GM20000 (cell line): ENCODE results near the gene FGGY.

Source experiments
- DNase-seq: peaks from one replicate; pipeline ENCODE4 v3.0.0; 2012; ENCODE audit warnings: low spot score
- TF ChIP-seq, protein P1 (sequence below): IDR thresholded peaks from 2 replicates; pipeline ENCODE4 v1.5.1; 2012; ENCODE audit warnings: mild to moderate bottlenecking, control low read depth; ENCODE audit errors: extremely low read depth, missing control alignments

The FGGY gene

GRCh38 chr1:59771361-59771760 is 474.5 kb downstream of the FGGY start:
- TF ChIP-seq, protein P1, sequence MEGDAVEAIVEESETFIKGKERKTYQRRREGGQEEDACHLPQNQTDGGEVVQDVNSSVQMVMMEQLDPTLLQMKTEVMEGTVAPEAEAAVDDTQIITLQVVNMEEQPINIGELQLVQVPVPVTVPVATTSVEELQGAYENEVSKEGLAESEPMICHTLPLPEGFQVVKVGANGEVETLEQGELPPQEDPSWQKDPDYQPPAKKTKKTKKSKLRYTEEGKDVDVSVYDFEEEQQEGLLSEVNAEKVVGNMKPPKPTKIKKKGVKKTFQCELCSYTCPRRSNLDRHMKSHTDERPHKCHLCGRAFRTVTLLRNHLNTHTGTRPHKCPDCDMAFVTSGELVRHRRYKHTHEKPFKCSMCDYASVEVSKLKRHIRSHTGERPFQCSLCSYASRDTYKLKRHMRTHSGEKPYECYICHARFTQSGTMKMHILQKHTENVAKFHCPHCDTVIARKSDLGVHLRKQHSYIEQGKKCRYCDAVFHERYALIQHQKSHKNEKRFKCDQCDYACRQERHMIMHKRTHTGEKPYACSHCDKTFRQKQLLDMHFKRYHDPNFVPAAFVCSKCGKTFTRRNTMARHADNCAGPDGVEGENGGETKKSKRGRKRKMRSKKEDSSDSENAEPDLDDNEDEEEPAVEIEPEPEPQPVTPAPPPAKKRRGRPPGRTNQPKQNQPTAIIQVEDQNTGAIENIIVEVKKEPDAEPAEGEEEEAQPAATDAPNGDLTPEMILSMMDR, result no peak
- DNase-seq, result no peak

GRCh38 chr1:59775480-59775879 is 478.6 kb downstream of the FGGY start:
- TF ChIP-seq, protein P1, result no peak
- DNase-seq, result no peak

- DNase-seq, result no peak
- TF ChIP-seq, protein P1, result no peak
Observed at GRCh38 chr1:59776960-59777852, 480.3 kb downstream of the FGGY start.

GRCh38 chr1:59779949-59780348 is 483.1 kb downstream of the FGGY start:
- TF ChIP-seq, protein P1, result no peak
- no peak for DNase-seq

DNA sequence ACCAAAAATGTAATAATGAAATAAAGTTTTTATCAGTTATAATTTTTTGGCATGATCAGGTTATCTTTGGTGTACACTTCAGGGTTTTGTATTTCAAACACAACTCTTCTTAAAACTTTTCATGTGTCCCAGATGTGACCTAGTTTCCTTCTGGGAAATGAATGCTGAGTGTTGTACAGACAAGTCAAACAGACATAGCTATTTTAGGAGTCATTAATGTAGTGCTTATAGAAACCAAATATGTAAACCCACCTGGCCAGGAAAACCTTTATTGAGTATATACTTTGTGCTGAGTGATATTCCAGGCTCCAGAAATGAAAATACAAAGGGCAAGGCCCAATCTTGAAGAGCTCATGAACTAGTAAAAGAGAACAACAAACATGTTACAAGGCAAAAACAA is 491.9 kb downstream of the FGGY start:
- TF ChIP-seq, protein P1, result no peak
- no peak for DNase-seq

DNA sequence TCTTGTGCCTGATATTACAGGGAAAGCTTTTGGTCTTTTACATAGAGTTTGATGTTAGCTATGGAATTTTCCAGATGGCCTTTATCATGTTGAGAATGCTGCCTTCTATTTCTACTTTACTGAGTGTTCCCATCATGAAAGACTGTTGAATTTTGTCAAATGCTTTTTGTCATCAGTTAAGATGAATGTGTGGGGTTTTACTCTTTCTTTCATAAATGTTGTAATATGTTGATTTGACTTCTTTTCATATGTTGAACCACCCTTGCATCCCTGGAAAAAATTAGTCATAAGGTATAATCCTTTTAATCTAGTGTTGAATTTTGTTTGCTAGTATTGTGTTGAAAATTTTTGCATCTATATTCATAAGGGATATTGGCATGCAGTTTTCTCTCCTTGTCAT is 501.7 kb downstream of the FGGY start:
- DNase-seq, result no peak
- TF ChIP-seq, protein P1, result no peak

DNA sequence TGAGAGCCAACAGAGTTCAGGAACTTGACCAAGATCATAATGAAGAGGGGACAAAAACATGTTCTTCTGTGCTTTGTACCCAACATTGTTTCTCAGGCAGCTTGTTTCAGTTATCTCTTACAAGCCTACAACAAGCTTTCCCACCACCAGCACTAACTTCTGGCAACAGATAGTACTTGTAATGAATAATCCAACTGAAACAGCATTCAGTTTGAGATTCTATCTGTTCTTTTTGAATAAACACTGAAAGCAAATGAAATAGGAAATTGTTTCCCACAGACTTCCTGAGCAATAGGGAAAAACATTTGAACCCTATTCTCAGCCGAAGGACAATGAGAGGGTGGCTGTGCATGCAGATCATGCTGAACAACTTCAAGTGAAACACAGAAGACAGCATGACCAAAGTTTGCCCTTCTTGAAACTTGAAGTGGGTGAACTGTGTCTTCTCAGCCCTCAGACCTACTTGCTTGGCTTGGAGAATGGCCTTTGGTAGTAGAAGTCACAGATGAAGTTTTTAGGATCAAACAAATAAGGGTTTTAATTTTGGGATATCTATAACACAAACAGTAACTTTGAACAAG is 506.7 kb downstream of the FGGY start:
- DNase-seq, result no peak
- TF ChIP-seq, protein P1, result no peak
